AG10803 (cell line): ENCODE measurements around the gene TDRD3.

Source experiments
- DNase-seq: peaks from one replicate; pipeline ENCODE4 v3.0.0; 2010; ENCODE audit warnings: low read depth
- H3K4me3 ChIP-seq: 2 replicates; pipeline ENCODE4 v1.5.1; 2011; ENCODE audit warnings: mild to moderate bottlenecking, low read length, control low read depth
- TF ChIP-seq, protein P1 (sequence below): conservative IDR thresholded peaks from 2 replicates; pipeline ENCODE4 v1.5.1; 2011; ENCODE audit warnings: mild to moderate bottlenecking, low read length, control low read depth, inconsistent platforms

The TDRD3 gene

DNA sequence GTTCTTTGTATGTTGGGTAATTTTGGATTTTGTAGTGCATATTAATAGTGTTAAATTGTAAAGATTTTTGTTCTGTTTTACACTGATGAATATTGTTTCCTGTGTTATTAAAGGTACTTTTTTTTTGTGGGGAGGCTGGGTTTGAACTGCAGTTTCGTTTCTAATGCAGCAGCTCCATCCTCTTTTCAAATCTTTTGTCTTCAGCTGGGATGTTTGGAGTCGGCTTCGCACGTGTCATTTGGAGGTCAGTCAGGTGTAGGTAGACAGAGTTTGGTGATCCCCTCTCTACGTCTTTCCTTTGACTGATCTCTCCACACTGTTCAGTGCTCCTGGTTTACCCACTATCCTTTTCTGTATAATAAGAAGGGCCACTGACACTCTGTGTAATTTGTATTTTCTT, 30.3 kb downstream of the TDRD3 start:
- TF ChIP-seq, protein P1, sequence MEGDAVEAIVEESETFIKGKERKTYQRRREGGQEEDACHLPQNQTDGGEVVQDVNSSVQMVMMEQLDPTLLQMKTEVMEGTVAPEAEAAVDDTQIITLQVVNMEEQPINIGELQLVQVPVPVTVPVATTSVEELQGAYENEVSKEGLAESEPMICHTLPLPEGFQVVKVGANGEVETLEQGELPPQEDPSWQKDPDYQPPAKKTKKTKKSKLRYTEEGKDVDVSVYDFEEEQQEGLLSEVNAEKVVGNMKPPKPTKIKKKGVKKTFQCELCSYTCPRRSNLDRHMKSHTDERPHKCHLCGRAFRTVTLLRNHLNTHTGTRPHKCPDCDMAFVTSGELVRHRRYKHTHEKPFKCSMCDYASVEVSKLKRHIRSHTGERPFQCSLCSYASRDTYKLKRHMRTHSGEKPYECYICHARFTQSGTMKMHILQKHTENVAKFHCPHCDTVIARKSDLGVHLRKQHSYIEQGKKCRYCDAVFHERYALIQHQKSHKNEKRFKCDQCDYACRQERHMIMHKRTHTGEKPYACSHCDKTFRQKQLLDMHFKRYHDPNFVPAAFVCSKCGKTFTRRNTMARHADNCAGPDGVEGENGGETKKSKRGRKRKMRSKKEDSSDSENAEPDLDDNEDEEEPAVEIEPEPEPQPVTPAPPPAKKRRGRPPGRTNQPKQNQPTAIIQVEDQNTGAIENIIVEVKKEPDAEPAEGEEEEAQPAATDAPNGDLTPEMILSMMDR = no peak

DNA sequence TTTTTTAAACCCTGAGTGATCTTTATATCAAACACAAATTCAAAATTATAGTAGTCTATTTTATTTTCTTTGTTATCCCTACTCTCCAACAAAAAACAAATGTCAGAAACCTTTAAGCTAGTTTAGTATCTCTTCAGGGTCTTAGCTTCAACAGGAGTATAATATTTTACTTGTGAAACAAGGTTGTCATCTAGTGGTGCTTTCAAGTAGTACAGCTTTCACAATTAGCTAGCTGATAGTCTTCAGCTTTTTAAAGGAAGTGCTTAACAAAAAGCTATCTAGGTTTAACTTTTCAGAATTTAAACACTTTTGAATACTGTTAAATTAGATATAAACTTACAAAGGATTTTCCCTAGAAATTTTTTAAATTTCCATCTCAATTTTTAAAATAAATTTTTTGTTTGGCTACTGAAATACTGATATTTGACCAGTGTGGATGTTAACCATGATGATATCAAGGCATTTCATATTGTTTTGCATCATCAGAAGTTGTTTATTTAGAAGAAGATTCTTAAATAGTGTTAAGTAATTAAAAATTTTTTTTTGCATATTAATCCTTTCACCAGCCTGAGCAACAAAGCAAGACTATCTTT, 34.2 kb downstream of the TDRD3 start:
- TF ChIP-seq, protein P1 = peak; percentile 95
- no peak overlapping the region for H3K4me3 ChIP-seq
- DNase-seq = peak; percentile 72

More for the DNA sequence above, 30.3 kb downstream of the TDRD3 start:
- no peak overlapping the region for H3K4me3 ChIP-seq
- no peak for DNase-seq

- TF ChIP-seq, protein P1 = no peak
- H3K4me3 ChIP-seq = no peak overlapping the region
- no peak for DNase-seq
These were observed 36.5 kb downstream of the TDRD3 start for GRCh38 chr13:60433505-60433904.

DNA sequence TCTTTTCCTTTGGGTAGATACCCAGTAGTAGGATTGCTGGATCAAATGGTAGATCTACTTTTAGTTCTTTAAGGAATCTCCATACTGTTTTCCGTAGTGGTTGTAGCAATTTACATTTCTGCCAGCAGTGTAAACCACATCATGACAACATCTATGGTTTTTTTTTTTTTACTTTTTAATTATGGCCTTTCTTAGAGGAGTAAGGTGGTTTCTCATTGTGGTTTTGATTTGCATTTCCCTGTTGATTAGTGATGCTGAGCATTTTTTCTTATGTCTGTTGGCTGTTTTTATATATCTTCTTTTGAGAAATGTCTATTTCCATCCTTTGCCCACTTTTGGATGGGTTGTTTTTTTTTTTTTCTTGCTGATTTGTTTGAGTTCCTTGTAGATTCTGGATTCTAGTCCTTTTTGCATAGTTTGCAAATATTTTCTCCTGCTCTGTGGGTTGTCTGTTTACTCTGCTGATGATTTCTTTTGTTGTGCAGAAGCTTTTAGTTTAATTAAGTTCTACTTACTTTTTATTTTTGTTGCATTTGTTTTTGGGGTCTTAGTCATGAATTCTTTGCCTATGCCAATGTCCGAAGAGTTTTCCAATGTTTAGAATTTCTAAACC, 38.8 kb downstream of the TDRD3 start:
- TF ChIP-seq, protein P1 = no peak
- H3K4me3 ChIP-seq = no peak overlapping the region
- no peak for DNase-seq

DNA sequence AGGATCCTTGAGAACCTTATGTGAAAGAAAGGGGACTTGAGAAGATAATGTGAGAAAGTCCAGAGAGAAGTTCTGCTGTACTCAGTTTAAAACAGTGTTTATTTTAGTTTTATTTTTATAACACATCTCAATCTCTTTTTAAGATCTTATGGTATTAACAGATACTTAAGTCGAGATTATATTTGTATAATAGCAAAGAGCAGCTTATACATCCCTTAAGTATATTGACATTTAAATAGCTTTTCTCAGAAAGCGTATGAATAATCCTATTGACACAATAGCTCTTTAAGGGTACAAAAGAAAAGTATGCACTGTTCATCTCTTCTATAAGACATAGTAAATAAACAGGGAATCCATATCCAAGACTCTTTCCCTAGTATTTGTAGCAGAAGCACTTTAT, 42.2 kb downstream of the TDRD3 start:
- H3K4me3 ChIP-seq = no peak overlapping the region
- DNase-seq = no peak
- TF ChIP-seq, protein P1 = no peak

GRCh38 chr13:60441761-60442160, 44.7 kb downstream of the TDRD3 start:
- TF ChIP-seq, protein P1 = no peak
- no peak overlapping the region for H3K4me3 ChIP-seq
- DNase-seq = no peak

DNA sequence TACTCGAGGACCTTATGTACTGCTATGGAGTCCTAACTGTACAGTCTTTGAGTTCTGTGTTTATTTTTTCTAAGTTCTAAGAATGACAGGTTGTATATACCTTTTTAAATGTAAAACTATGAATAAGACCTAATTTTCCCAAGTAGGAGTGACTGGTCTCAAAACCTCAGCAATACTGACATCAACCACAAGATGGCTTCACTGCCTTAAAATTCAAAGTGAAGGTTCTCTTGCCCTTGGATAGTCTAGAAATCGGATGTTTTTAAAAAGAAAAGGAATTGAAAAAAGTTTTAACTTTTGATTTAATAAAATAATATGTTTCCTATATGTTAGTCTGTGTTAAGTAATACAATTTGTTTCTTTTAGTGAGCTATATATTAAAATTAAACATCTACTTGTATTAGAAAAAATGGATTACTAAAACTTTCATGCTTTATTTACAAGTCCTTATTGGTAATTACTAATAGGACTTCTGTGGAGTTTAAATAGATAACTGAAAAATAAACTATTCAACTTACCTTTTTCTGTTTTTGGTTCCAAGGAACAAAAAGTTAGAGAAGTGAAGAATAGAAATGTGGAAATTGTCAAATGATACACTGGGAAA, 52.0 kb downstream of the TDRD3 start:
- DNase-seq = peak; percentile 62
- TF ChIP-seq, protein P1 = peak; percentile 96
- no peak overlapping the region for H3K4me3 ChIP-seq
